Epidermal melanocyte (primary cell): ENCODE results near the gene ZDHHC14.
"Not testable (repeated sequence)": the region's sequence is repeated elsewhere in the genome, so short reads cannot be mapped to it uniquely, and the experiment has no call there.

Experiments used
- DNase-seq: peaks from one replicate; pipeline ENCODE4 v3.0.0; 2011; ENCODE audit warnings: low spot score; ENCODE audit not compliant: insufficient read length

ZDHHC14 gene

DNA sequence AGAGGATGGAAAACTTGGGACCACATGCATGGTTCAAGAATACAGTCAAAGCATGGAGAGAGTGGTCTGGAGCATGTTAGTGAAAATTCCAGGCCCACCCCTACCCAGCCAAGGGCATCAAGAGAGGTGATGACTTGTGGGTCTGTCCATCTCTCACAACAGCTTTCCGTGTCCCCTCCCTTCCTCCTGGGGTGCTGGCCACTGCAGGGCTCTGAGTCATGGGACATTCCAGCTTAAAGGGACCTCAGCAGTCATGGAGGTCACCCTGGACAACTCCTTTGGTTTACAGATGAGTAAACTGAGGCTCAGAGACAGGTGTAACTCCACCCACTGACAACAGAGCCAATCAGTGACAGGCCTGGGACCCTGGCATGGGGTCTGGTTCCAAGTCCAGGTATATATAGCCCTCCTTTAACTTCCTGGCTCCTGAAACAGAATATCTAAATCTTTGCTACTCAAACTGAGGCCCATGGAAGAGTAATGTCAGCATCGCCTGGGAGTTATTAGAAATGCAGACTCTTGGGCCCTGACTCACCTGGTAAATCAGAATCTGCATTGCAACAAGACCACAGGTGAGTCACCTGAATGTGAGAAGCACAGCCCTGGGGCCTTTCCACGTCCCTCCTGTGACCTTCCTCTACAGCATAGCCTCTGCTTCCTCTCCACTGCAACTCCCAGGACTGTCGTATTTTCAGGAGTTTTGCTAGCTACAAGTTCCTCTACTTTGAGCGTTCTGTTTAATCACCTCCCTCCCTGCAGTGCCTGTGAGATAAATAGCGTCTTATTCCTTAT lies 170.2 kb downstream of the ZDHHC14 start:
- DNase-seq, result no peak

DNA sequence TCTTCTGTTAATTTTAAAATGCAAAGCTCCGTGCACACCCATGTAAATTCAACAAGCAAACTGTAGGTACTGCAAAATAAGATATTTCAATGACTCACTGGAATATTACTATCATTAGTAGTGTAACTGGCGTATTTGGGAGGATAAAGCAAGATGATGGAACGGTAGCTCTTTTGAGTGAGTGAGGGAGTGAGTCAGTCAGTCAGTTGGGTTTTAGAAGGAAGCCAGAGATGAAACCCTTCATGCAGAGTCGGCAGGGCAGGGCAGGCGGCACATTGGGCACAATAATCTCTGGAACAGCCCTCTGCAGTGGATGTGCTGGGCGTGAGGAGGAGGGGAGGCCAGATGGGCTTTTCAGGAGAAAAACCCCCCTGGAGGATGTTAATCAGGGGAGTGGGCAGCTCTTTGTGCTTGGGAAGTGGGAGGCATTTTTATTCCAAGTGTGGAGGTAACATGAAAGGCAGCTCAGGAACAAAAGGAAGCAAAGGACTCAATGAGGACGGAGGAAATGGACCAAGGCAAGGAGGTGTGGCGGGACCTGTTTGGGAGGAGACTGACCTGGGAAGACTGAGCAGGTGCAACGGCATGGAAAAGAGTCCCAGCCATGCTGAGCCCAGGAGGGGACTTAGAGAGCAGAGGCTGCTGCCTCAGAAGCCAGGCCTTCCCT lies 171.2 kb downstream of the ZDHHC14 start:
- DNase-seq, result no peak

DNA sequence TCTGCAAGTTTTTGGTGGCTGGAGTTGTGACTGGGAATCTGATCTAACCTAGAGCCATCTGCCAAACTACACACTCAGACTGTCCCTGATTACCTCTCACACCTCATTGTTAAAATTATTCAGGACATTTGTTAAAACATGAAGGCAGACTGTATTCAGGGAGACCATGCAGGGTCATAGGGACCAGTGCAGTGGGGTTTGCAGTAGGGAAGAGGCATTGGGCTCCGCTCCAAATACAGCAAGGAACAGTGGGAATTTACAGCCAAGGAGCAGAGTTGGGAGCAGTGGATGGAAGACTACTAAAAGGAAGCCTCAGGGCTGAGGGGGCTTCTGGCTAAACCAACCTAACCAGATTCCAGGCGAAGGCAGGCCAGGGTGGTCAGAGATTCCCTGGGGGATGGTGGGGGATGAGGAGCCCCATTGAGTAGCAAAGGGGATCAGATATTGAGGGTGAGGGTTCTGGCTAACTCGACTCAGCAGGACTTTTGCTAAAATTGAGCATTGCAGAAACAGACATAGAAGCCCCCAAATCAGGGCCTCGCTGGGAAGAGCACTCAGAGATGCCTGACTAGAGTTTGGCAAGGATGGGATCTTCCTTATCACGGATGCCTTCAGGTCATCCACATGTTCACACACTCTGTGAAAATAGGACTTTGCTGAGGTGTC lies 172.0 kb downstream of the ZDHHC14 start:
- DNase-seq, result no peak

DNA sequence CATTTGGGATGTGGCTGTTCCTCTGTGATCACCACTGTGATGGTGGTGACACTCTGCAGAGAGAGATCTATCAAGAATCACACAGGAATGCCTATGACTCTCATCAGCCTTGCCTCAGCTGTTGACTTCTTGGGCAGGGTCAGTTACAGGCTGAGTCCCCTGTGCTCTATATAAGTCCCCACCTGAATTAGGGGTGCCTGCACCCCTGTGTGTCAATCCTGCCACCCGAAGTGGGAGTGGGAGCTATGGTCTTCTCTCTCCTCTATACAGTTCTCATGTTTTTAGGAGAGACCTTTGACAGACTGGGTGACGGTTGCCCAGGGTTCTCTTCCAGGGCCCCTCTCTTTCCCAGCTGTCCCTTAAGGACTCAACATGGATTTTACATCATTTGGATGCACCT lies 173.8 kb downstream of the ZDHHC14 start:
- no peak for DNase-seq

DNA sequence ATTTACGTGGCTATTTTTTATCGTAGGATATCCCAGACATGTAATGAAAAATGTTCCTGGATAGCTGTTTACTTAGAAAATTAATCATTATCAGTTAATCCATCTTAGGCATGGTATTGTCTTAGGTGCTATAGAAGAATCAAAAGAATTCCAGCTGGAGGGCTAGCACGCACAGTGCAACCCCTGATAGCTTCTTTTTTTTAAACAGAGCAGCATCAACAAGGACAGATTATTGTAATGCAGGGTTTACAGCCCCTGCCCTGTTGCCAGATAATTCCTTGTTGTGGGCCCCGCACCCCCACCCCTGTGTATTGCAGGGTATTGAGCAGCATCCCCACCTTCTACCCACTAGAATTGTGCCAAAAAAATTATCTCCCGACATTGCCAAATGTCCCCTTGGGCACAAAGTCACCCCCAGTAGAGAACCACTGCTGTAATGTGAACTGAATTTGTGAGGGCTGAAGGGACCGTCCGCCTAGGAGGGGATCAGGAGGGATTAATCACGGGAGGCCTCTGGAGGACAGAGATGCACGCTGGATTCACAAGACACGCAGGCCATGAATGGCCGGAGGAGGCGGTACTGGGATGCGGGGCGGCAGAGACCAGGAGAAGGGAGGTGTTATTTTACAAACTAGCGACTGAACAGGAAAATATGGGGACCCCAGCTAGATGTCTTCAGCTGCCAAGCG lies 174.6 kb downstream of the ZDHHC14 start:
- DNase-seq, result no peak

DNA sequence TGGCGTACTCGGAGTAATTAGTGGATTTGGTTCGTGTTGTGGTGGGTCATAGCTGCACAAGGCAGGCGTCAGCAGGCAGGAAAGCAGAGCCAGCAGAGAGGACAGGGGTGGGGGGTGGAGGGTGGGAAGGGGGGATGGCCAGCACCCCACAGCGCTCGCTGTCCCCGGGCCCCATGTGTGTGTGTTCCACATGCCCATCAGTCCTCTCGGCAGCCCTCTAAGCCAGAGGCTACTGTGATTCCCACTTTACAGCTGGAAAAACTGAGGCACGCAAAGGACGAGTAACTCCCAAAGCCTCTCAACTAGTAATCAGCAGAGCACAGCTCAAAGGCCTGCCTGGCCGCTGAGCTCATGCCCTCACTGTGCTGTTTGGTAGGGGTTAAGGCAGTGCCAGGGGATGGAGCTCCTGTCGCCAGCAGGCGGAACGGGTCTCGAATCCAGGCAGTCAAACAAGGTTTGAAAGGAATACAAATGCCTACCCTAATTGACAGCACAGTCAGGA lies 175.2 kb downstream of the ZDHHC14 start:
- DNase-seq, result no peak

DNA sequence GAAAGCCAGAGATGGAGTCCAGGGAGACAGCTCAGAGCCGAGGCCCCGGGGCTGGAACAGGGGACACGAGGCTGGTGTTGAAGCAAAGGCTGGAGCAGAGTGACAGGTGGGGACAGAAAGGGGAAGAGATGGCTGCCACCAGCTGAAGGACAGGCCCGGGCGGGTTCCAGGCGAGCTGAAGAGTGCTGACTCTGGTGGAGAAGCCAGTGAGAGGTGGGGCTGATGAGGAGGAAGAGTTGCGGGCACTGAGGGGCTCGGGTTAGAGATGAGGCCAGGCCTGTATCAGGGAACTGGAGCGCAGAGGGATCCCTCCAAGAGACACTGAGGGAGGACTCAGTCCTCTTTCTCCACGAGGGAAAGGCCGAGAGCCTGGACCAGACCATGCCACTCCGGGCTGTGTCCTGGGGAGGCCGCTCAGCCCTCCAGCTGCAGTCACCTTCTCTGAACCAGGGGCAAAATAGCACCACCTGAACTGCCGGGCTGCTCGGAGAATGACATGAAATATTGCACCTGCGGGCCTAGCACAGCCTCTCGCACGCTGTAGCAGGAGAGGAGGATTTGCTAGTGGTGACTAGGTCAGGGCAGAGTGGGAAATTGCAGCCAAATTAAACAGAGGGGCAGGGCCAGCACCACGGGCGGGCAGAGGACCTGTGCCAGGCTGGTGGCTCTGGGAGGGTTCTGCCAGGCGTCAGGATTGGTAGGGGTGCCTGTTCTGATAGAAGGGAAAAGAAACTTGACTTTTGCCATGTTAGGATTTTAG lies 175.9 kb downstream of the ZDHHC14 start:
- no peak for DNase-seq

DNA sequence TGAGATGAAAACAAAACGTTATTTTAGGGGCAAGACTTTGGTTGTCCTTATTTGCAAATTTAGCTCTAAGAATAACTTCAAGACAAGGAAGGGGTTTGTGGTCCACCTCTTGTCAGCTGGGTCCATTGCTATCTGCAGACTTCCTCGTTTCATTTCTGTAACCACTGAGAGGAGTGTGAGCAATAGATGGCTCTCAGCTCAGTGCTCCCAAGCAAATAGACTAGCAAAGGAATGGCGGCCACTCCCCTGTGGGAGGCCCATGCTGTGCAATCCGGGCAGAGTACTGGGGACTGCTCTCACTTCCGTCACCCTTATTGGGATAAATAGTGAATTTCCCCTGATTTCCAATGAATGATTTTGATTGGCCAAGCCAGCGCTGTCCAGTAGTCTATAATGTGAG lies 176.6 kb downstream of the ZDHHC14 start:
- DNase-seq, result no peak

DNA sequence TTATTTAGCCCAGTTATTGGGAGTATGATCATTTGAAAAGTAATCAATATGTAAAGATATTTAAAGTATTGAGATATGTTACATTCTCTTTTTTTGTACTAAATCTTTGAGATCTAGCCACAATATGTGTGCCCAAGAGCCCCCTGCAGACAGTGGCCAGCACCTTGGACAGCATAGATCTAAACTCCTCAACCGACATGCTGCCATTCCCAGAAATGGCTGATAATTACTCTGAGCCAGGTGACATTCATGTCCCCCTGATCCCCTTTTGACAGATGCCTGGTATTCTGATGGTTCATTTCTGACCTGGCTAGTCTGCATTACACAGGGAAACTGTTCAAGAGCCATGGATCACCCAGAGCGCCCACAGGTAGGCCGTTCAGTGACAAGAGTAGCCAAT lies 177.1 kb downstream of the ZDHHC14 start:
- DNase-seq, result no peak

DNA sequence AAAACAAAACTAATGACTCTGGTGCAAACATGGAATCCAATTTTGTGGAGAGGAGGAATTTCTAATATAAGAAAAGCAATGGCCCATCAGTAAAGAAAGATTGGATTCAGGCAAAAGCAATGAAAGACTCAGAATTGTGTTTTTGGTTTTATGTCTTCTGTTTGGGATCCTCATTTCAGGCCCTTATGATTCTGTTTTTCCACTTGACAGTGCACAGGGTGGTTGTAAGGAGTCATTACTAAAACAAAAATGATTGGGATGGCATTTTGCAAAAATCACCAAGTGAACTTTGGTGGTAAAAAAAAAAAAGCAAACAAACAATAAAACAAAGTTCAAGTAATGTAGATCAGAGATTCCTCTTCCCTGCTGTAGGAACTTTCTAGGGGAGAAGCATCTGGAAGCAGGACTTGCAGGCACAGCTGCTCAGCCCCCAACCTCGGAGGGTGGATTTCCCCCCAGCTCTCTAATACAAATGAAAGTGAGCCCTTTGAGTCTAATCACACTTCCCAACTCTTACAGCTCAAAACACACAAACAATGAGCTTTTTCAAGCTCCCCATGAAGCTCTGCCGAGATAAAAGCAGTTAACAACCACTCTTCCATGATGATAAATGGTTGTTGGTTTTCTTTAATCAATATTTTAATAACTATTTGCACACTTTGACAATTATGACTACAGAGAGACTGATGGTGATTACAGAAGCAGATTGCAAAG lies 177.7 kb downstream of the ZDHHC14 start:
- no peak for DNase-seq

DNA sequence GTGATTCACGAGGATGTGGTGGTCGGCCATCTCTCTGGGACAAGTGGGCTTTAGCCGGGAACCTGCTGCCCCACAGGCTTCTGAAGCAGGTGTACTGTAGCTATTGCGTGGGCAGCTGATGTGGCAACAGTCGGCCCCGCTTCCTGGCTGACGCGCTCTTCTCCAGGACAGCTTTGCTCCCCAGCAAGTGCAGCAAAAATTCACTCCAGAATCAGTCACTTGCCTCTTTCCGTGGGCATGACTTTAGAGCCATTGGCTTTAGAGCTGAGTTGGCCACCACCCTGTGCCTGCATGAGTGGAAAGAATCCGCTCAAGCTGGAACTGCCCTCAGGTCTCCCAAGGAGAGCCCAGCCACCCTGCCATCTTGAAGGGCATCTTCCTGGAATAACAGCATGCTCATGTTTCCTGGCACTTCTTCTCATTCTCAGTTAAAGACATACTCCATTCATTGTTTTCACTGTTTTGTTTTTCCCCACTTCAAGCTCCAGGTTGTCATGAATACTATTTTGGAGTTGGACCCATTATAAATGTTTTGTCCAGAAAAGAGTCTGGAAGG lies 178.3 kb downstream of the ZDHHC14 start:
- no peak for DNase-seq

DNA sequence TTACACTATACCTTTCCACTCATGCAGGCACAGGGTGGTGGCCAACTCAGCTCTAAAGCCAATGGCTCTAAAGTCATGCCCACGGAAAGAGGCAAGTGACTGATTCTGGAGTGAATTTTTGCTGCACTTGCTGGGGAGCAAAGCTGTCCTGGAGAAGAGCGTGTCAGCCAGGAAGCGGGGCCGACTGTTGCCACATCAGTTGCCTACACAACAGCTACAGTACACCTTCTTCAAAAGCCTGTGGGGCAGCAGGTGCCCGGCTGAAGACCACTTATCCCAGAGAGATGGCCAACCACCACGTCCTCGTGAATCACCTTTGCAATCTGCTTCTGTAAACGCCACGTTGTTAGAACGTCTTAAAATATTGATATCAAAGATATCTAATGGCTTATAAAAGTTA lies 179.1 kb downstream of the ZDHHC14 start:
- DNase-seq, result not testable (repeated sequence)

DNA sequence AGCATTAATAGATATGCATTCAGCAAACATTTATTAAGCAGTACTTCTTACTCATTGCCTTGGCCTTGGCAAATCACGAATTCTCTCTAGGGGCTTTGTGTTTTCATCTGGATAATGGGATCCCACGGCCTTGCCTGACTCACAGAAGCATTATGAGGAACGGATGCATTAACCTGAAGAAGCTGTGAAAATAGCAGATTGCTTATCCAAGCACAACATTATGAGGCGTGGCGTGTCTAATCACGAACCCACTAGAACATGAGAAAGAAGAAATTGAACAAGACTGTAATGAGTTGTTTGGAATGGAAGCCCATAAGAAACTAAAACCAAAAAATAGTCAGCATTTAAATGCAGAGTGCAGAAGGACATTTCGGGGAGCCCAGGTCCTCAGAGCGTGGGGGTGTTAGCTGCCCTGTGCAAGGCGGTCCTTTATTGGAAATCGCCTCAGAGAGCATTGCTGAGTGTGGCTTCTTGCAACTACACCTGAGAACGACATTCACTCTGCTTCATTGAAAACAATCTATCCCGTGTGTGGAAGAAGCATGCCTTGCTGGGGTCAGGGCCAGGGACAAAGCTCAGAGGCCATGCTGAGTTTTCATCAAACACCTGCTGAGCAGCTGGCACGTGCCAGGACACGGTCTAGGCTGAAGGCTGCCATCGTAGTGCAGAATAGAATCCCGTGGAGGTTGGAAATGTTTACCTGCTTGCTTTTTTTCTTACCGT lies 179.9 kb downstream of the ZDHHC14 start:
- no peak for DNase-seq

DNA sequence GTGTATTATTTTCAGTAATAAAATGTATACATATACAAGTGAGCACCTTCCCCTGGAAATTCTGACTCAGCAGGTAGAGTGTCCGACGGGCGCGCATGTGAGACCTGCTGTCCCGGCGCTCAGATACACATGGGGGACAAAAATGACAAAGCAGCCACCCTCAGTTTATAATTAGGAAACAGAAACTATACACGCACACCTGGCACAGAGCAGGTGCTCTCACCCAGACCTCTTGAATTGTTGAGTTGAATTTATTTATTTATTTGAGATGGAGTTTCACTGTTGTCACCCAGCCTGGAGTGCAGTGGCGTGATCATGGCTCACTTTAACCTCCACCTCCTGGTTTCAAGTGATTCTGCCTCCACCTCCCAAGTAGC lies 180.4 kb downstream of the ZDHHC14 start:
- no peak for DNase-seq

DNA sequence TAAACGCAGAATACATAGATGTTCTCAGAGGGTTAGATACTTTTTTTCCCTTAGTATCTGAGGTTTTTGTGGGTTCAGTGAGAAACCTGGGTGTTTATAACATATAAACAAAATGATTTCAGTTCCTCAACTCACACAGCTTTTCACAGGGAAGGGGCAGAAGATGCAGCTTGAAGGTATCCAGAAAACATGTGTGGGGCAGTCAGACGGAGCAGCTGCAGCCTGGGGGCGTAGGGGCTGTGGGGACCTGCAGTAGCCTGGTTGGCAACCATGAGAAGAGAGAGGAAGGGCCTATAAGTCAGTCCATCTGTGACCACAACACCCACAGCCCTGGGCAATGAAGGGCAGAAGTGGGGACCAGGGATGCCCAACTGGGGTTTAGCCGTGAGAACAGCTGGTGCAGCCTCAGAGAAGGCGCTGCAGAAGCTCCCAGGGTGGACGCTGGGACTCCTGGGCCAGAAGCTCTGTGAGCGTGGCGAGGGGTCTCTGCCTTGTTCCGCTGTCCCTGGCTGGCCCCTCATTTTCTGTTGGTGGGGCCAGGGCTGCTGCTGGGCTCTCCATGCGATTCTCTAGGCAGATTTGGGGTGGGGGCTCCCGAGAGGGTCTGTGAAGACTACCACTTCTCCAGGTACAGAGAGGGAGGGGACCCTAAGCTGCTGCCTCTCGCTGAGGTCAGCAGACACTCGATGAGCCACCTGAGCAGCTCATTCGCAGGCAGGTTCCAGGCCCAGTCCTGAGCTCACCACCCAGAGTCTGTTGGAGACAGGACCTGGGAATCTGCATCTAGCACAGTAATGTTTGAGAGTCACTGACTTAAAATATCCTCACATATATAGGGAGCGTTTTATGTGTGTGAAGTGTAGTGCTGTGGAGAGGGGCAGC lies 181.2 kb downstream of the ZDHHC14 start:
- DNase-seq, result no peak

DNA sequence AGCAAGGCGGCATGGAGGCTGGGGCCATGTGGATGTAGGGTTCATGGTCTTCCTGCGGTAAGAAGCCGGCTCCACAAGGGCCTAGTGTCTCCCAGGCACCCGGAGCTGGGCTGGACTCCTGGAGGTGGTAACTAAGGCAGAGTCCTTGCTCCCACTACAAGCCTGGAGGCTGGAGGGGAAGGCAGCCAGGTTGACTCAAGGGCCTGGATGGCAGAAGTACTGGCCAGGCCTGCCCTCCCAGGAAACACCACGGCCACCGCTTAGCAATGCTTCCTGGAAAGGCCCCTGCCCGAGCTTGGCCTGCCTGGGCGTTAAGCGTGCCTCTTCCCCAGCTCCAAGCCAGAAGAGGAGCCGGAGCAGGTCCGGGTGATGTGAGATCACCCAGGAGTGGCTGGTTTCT lies 182.0 kb downstream of the ZDHHC14 start:
- no peak for DNase-seq

DNA sequence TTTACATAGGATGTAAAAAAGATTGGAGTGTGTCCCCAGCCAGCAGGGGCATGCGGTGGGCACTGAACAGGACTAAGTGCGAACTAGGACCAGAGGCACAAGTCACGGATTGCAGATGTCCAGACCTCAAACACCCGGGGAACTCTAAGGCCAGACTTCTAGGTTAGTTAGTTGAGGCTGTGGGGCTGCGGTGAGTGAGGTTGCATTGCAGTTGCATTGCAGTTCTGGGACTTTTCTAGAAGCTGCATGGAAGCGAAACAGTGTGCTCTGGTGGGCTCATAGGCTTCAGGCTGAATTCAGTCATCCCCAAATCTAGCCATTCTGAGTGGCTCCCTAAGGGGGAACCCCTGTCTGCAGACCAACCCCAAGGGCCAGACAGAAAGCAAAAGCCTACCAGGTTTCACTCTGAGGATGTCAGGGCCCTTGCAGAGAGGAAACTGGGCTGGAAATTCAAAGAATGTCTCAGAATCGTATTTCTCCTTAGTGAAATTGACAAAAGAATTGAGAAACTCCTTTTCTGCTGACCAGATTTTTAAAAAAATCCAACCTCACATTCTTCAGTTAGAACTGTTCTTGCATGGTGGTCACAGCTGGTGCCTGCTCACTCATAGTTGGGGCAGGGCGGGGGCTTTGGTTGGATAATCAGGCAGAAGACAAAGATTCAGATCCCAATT lies 182.8 kb downstream of the ZDHHC14 start:
- no peak for DNase-seq

DNA sequence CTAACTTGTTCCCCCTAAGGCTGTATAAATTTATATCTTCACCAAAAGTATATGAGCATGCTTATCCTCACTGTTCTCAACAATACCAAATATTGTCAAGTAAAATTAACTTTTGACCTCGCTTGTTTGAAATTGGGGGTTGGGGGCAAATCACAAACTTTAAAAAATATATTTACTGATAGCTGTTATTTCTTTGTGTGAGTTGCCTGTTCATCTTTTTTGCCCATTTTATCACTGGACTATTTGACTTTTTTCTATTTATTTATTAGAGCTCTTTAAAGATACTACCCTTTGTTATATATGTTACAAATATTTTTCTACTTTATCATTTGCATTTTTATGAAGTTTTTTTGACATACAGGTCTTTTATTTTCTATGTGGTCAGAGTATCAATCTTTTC lies 187.7 kb downstream of the ZDHHC14 start:
- no peak for DNase-seq
